Erythroblast (primary cell): ENCODE data around the gene ADAMTS16.

Source experiments
- DNase-seq, 2 experiments: peaks; one replicate each; lab custom pipeline; 2025; lab: John Stamatoyannopoulos, UW
- GATA1 ChIP-seq: IDR thresholded peaks from 2 replicates; pipeline ENCODE4 v1.6.1; 2011; ENCODE audit warnings: low read depth, mild to moderate bottlenecking, control low read depth, low read length, moderate library complexity
- POLR2A ChIP-seq: IDR thresholded peaks from 2 replicates; pipeline ENCODE4 v1.6.1; 2011; ENCODE audit warnings: mild to moderate bottlenecking, low read length

Gene ADAMTS16

GRCh38 chr5:5278815-5279381, 138.8 kb downstream of the ADAMTS16 start:
- no peak for TF ChIP-seq POLR2A
- TF ChIP-seq GATA1: no peak
- DNase-seq: no peak

- TF ChIP-seq POLR2A (no peak), GATA1 (no peak)
- DNase-seq: no peak
Measured at GRCh38 chr5:5285906-5286305, 145.8 kb downstream of the ADAMTS16 start.

GRCh38 chr5:5287419-5287818, 147.3 kb downstream of the ADAMTS16 start:
- no peak for TF ChIP-seq GATA1
- TF ChIP-seq POLR2A: no peak
- no peak for DNase-seq

GRCh38 chr5:5288201-5288600, 148.1 kb downstream of the ADAMTS16 start:
- no peak for TF ChIP-seq GATA1
- TF ChIP-seq POLR2A: no peak
- DNase-seq: no peak

GRCh38 chr5:5289537-5289936, 149.4 kb downstream of the ADAMTS16 start:
- TF ChIP-seq GATA1: no peak
- TF ChIP-seq POLR2A: no peak
- DNase-seq: no peak

GRCh38 chr5:5290674-5291334, 150.7 kb downstream of the ADAMTS16 start:
- TF ChIP-seq GATA1: no peak
- TF ChIP-seq POLR2A: no peak
- DNase-seq: no peak

- DNase-seq: no peak
Measured at GRCh38 chr5:5291357-5291756, 151.2 kb downstream of the ADAMTS16 start.

GRCh38 chr5:5293029-5293428, 152.9 kb downstream of the ADAMTS16 start:
- TF ChIP-seq GATA1 (no peak), POLR2A (no peak)
- DNase-seq: no peak

More at GRCh38 chr5:5291357-5291756, 151.2 kb downstream of the ADAMTS16 start:
- TF ChIP-seq POLR2A (no peak), GATA1 (no peak)

- TF ChIP-seq GATA1 (no peak), POLR2A (no peak)
- no peak for DNase-seq
Measured at GRCh38 chr5:5294429-5294828, 154.3 kb downstream of the ADAMTS16 start.

- TF ChIP-seq POLR2A (no peak), GATA1 (no peak)
- no peak for DNase-seq
Measured at GRCh38 chr5:5295351-5295750, 155.2 kb downstream of the ADAMTS16 start.

- TF ChIP-seq POLR2A: no peak
- no peak for TF ChIP-seq GATA1
- DNase-seq: no peak
Measured at GRCh38 chr5:5296051-5296450, 155.9 kb downstream of the ADAMTS16 start.

- TF ChIP-seq POLR2A (no peak), GATA1 (no peak)
- no peak for DNase-seq
Measured at GRCh38 chr5:5297432-5298067, 157.4 kb downstream of the ADAMTS16 start.

- TF ChIP-seq POLR2A (no peak), GATA1 (no peak)
- no peak for DNase-seq
Measured at GRCh38 chr5:5298068-5298633, 158.0 kb downstream of the ADAMTS16 start.
